Coronary artery (tissue), 2 donors: ENCODE results near the gene CA4.
A peak's percentile ranks its signal among the peaks of the same experiment; 100 is the strongest.

Experiments used
- DNase-seq: peaks from one replicate; pipeline ENCODE4 v3.0.0-alpha.2; 2017; ENCODE audit warnings: low spot score
- H3K27ac ChIP-seq, 2 donors: fragments of 200-600 bp; sonication (generic); one replicate each; pipeline ENCODE4 v1.5.1; 2016 to 2019
- H3K4me3 ChIP-seq: fragments of 200-600 bp; sonication (generic); 2 replicates; pipeline ENCODE4 v1.5.1; 2016; ENCODE audit warnings: mild to moderate bottlenecking, moderate library complexity
- TF ChIP-seq, protein P1 (sequence below): fragments of 200-600 bp; sonication (generic); IDR thresholded peaks from one replicate; pipeline ENCODE4 v1.5.1; 2019; ENCODE audit warnings: antibody characterized with exemption

The CA4 gene

GRCh38 chr17:60167065-60167741 lies 17.4 kb downstream of the CA4 start:
- no peak overlapping the region for H3K27ac ChIP-seq
- TF ChIP-seq, protein P1, sequence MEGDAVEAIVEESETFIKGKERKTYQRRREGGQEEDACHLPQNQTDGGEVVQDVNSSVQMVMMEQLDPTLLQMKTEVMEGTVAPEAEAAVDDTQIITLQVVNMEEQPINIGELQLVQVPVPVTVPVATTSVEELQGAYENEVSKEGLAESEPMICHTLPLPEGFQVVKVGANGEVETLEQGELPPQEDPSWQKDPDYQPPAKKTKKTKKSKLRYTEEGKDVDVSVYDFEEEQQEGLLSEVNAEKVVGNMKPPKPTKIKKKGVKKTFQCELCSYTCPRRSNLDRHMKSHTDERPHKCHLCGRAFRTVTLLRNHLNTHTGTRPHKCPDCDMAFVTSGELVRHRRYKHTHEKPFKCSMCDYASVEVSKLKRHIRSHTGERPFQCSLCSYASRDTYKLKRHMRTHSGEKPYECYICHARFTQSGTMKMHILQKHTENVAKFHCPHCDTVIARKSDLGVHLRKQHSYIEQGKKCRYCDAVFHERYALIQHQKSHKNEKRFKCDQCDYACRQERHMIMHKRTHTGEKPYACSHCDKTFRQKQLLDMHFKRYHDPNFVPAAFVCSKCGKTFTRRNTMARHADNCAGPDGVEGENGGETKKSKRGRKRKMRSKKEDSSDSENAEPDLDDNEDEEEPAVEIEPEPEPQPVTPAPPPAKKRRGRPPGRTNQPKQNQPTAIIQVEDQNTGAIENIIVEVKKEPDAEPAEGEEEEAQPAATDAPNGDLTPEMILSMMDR, result no peak
- H3K4me3 ChIP-seq, result no peak overlapping the region
- no peak for DNase-seq

GRCh38 chr17:60168654-60169053 lies 18.9 kb downstream of the CA4 start:
- DNase-seq, result no peak
- TF ChIP-seq, protein P1, result no peak
- H3K27ac ChIP-seq, result no peak overlapping the region
- H3K4me3 ChIP-seq, result no peak overlapping the region

- no peak for DNase-seq
- Histone ChIP-seq H3K27ac (peak overlapping the region in 1 of 2 donors; percentile 35), H3K4me3 (no peak overlapping the region)
- TF ChIP-seq, protein P1, result no peak
Observed at GRCh38 chr17:60169921-60170817, 20.4 kb downstream of the CA4 start.

DNA sequence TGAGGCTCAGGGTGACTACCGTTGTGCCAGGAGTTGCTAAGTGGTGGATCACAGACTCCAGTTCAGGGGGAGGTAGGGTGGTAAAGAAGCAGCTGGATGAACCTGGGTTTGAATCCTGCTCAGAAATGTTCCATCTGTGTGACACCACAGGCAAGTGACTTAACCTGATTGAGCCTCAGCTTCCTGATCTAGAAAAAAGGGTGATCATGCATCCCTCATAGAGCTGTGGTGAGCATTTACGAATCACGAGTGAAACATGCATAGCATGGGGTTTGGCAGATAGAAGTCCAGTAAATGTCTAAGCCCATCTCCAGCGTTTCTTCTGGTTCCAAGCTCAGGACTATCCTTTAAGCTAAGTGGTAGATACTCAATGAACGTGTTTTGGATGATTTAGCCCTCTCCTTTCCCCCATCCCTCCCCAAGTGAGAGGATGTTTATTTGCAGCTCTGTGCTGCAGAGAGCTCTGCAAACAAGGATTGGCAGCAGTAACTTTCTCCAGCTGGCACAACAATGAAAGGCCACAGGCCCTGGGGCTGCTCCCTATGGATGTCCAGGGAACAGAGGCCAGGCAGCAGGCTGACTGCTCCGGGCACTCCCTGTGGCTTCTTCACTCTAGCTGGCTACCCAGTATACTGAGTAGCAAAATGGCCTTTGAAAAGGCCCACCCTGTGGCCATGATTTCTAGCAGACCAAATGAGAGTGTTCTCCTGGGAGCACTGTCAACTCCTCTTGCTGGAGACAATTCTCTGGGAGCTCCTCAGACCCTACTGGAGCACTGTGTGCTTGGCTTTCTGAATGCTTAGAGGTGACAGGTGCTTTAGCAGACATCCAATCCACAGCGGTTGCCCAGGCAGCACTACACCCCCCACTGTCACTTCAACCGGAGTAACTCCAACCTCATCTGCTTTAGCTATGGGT lies 21.3 kb downstream of the CA4 start:
- Histone ChIP-seq H3K27ac (no peak overlapping the region), H3K4me3 (no peak overlapping the region)
- DNase-seq, result no peak
- TF ChIP-seq, protein P1, result no peak

- Histone ChIP-seq H3K4me3 (no peak overlapping the region), H3K27ac (no peak overlapping the region)
- TF ChIP-seq, protein P1, result no peak
- no peak for DNase-seq
Observed at GRCh38 chr17:60171753-60172079, 21.9 kb downstream of the CA4 start.

GRCh38 chr17:60173304-60173819 lies 23.6 kb downstream of the CA4 start:
- no peak for DNase-seq
- no peak overlapping the region for H3K4me3 ChIP-seq
- no peak overlapping the region for H3K27ac ChIP-seq
- TF ChIP-seq, protein P1, result no peak
